Endothelial cell of umbilical vein (primary cell): Measurements from ENCODE around the gene CBFA2T3. TPM values are rescaled to one million over a fixed set of nuclear protein-coding genes. Genes with fewer than 3 reads are reported as not detected.

Experiments
- BruUV-seq: library from RNA; stranded (reverse); fragments of 400-500 nt; replicated peaks from 2 replicates; lab custom pipeline; 2021; lab: Mats Ljungman, UMichigan
- CTCF ChIA-PET: fragments of 300-600, 350-600 bp; sonication (Branson Sonifier 250); formaldehyde crosslinking; loops from one replicate; lab custom pipeline; 2021; ENCODE audit warnings: antibody characterized with exemption, inconsistent platforms; lab: Charles Lee
- POLR2A ChIA-PET: fragments of 300-600, 350-600 bp; sonication (Branson Sonifier 250); formaldehyde crosslinking; loops from one replicate; lab custom pipeline; 2021; ENCODE audit warnings: antibody characterized with exemption, inconsistent platforms; lab: Charles Lee
- DNase-seq: peaks from one replicate; pipeline ENCODE4 v3.0.0-alpha.2; 2011; ENCODE audit warnings: low read depth, low spot score
- FAIRE-seq: peaks from 2 replicates; lab custom pipeline; 2011; peaks lifted over from hg19 to GRCh38; lab: Jason Lieb, UNC
- H2AFZ ChIP-seq: 2 replicates; pipeline ENCODE4 v1.6.0; 2012; ENCODE audit warnings: low read depth, low read length, control low read depth, inconsistent platforms
- H3K27ac ChIP-seq: 2 replicates; pipeline ENCODE4 v1.5.1; 2011; ENCODE audit warnings: low read depth, mild to moderate bottlenecking, control low read depth, low read length, moderate library complexity; ENCODE audit not compliant: insufficient read depth
- H3K27me3 ChIP-seq, 2 experiments: 2 replicates each; pipeline versions ENCODE4 v1.6.0 to v1.6.1; 2011; ENCODE audit warnings: low read length in 2 of 2, mixed read lengths in 1 of 2; ENCODE audit not compliant: control insufficient read depth in 2 of 2, insufficient read depth in 2 of 2
- H3K36me3 ChIP-seq, 2 experiments: 2 replicates in 1 of 2; 3 replicates in 1 of 2; pipeline ENCODE4 v1.5.1; 2011; ENCODE audit warnings: low read length in 2 of 2, mild to moderate bottlenecking in 1 of 2, moderate library complexity in 1 of 2; ENCODE audit not compliant: control insufficient read depth in 2 of 2, insufficient read depth in 2 of 2; ENCODE audit errors: extremely low read depth in 1 of 2
- H3K4me1 ChIP-seq: 3 replicates; pipeline ENCODE4 v1.5.1; 2011; ENCODE audit warnings: mild to moderate bottlenecking, low read length; ENCODE audit not compliant: control insufficient read depth, insufficient read depth; ENCODE audit errors: extremely low read depth
- H3K4me2 ChIP-seq: 2 replicates; pipeline ENCODE4 v1.6.1; 2011; ENCODE audit warnings: low read length, control low read depth, mixed read lengths; ENCODE audit not compliant: insufficient read depth
- H3K4me3 ChIP-seq, 3 experiments: fragments of 200-600 bp in 1 of 3; sonication (generic), shearing (Covaris generic) in 1 of 3; replicated peaks in 1 of 3; 2 replicates each; pipeline ENCODE4 v1.5.1; 2011 to 2016; ENCODE audit warnings: control low read depth in 3 of 3, low read length in 3 of 3, mild to moderate bottlenecking in 2 of 3, inconsistent platforms in 1 of 3, low read depth in 1 of 3, moderate library complexity in 1 of 3; ENCODE audit not compliant: insufficient read depth in 1 of 3
- H3K79me2 ChIP-seq: 2 replicates; pipeline ENCODE4 v1.6.0; 2012; ENCODE audit warnings: low read length, inconsistent platforms; ENCODE audit not compliant: control insufficient read depth, insufficient read depth
- H3K9ac ChIP-seq: replicated peaks from 2 replicates; pipeline ENCODE3; 2011; ENCODE audit warnings: low read length, control low read depth; ENCODE audit not compliant: insufficient read depth; ENCODE audit errors: extremely low read depth
- H3K9me1 ChIP-seq: replicated peaks from 3 replicates; pipeline ENCODE4 v1.6.0; 2011; ENCODE audit warnings: mild to moderate bottlenecking, low read length; ENCODE audit not compliant: control insufficient read depth, insufficient read depth; ENCODE audit errors: extremely low read depth
- H3K9me3 ChIP-seq: replicated peaks from 2 replicates; pipeline ENCODE4 v1.5.1; 2012; ENCODE audit warnings: low read length, inconsistent platforms; ENCODE audit not compliant: control insufficient read depth, insufficient read depth
- H4K20me1 ChIP-seq: replicated peaks from 2 replicates; pipeline ENCODE3; 2011; ENCODE audit warnings: mild to moderate bottlenecking, low read length; ENCODE audit not compliant: control insufficient read depth, insufficient read depth; ENCODE audit errors: extremely low read depth
- EZH2 ChIP-seq: IDR thresholded peaks from 2 replicates; pipeline ENCODE4 v1.6.1; 2012; ENCODE audit warnings: borderline replicate concordance, low read depth, mild to moderate bottlenecking, moderate library complexity, low read length, inconsistent platforms; ENCODE audit not compliant: severe bottlenecking
- FOS ChIP-seq: IDR thresholded peaks from 2 replicates; pipeline ENCODE4 v1.6.1; 2011; ENCODE audit warnings: mild to moderate bottlenecking, low read length, moderate library complexity, borderline replicate concordance; ENCODE audit not compliant: insufficient read depth
- GATA2 ChIP-seq: IDR thresholded peaks from 2 replicates; pipeline ENCODE4 v1.7.0; 2011; ENCODE audit warnings: low read depth, mild to moderate bottlenecking, moderate library complexity, mixed read lengths, low read length; ENCODE audit not compliant: insufficient read length, insufficient read depth
- JUN ChIP-seq: IDR thresholded peaks from 2 replicates; pipeline ENCODE4 v1.6.1; 2011; ENCODE audit warnings: borderline replicate concordance, low read depth; ENCODE audit not compliant: insufficient read length, insufficient read depth
- MYC ChIP-seq: IDR thresholded peaks from one replicate; pipeline ENCODE4 v1.6.1; 2011; ENCODE audit warnings: mild to moderate bottlenecking, low read depth, low read length
- POLR2A ChIP-seq: IDR thresholded peaks from 2 replicates; pipeline ENCODE4 v1.6.1; 2012; ENCODE audit warnings: low read depth, mild to moderate bottlenecking, control low read depth, low read length
- POLR2AphosphoS5 ChIP-seq: IDR thresholded peaks from 2 replicates; pipeline ENCODE4 v1.6.1; 2012; ENCODE audit warnings: low read depth, mild to moderate bottlenecking, control low read depth, low read length, moderate library complexity; ENCODE audit not compliant: insufficient read depth
- dilution Hi-C: fragments of 300-500 bp; cut with MboI; formaldehyde crosslinking; loops from one replicate; pipeline ENCODE4 v1.15.0; 2019; ENCODE audit warnings: low sequenced_read_pairs; ENCODE audit not compliant: extremely low pct_ligation_motif_present
- intact Hi-C: fragments of 100-400 bp; cut with micrococcal nuclease; formaldehyde crosslinking; loops from one replicate; pipeline ENCODE4 v1.10.0; 2022
- polyA plus RNA-seq, 4 experiments: library from polyadenylated mRNA; depleted of rRNA in 3 of 4; stranded (reverse) in 3 of 4; unstranded in 1 of 4; fragments of >200 nt; gene quantifications; 2 replicates each; pipeline versions ENCODE4 v1.2.1 to v1.2.3, GENCODE V29; 2011 to 2012; ENCODE audit warnings: missing spikeins in 1 of 4
- total RNA-seq: library from RNA; stranded (reverse); gene quantifications from 2 replicates; pipeline ENCODE4 v1.2.3, GENCODE V29; 2021
- TF ChIP-seq, protein P1 (sequence below): IDR thresholded peaks from 2 replicates; pipeline ENCODE4 v1.6.1; 2011; ENCODE audit not compliant: insufficient read depth, insufficient read length
- TF ChIP-seq, protein P2 (sequence below), 2 donors: IDR thresholded peaks; 1 replicate in 1 of 2; 2 replicates in 1 of 2; pipeline ENCODE4 v1.5.1; 2011; ENCODE audit warnings: low read length in 2 of 2, mild to moderate bottlenecking in 2 of 2, moderate library complexity in 2 of 2, control low read depth in 1 of 2, inconsistent platforms in 1 of 2, low read depth in 1 of 2; ENCODE audit not compliant: insufficient read depth in 1 of 2; ENCODE audit errors: extremely low read depth in 1 of 2

Gene CBFA2T3
- total and polyA plus RNA-seq, 2 donors (not counting 3 experiments of a cell fraction or from before 2014, with no cell fraction given), result not detected

DNA sequence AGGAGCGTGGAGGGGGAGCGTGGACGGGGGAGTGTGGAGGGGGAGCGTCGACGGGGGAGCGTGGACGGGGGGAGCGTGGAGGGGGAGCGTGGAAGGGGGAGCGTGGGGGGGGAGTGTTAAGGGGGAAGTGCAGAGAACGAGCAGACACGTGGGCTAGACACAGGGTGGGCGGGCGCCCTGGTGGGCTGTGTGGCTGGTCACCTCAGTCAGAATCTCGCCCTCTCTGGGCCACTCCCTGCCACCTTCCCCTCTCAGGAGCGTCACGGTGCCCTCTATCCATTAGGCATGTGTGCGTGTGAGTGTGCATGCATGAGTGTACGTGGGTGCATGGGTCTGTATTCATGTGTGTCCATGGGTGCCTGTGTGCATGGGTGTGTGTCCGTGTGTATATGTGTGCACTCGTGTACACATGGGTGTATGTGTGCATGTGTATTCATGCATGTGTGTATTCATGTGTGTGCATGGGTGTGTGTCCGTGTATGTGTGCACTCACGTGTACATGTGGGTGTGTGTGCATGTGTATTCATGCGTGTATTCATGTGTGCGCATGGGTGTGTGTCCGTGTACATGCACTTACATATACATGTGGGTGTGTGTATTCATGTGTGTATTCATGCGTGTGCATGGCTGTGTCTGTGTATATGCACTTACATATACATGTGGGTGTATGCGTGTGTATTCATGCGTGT lies 61.2 kb downstream of the CBFA2T3 start:
- dilution Hi-C loops, result no loop called here
- Histone ChIP-seq H3K27me3 (no peaks in the 10 kb centered on the region), H3K79me2 (no peaks in the 10 kb centered on the region), H2AFZ (no peak overlapping the region), H3K9me1 (no peaks in the 10 kb centered on the region), H3K4me1 (peaks cover 4% of the 10 kb centered on the region), H4K20me1 (no peaks in the 10 kb centered on the region), H3K27ac (no peak overlapping the region), H3K36me3 (no peaks in the 10 kb centered on the region), H3K9ac (no peak overlapping the region), H3K4me2 (no peak overlapping the region), H3K4me3 (no peak overlapping the region), H3K9me3 (no peaks in the 10 kb centered on the region)
- DNase-seq (no peak), FAIRE-seq (no peak)
- ChIA-PET POLR2A (no interaction called here), CTCF (no interaction called here)
- no peak for TF ChIP-seq MYC
- no peak for TF ChIP-seq EZH2
- TF ChIP-seq, protein P1, sequence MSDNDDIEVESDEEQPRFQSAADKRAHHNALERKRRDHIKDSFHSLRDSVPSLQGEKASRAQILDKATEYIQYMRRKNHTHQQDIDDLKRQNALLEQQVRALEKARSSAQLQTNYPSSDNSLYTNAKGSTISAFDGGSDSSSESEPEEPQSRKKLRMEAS, result no peak
- no peak for TF ChIP-seq JUN
- no peak for TF ChIP-seq GATA2
- TF ChIP-seq, protein P2, sequence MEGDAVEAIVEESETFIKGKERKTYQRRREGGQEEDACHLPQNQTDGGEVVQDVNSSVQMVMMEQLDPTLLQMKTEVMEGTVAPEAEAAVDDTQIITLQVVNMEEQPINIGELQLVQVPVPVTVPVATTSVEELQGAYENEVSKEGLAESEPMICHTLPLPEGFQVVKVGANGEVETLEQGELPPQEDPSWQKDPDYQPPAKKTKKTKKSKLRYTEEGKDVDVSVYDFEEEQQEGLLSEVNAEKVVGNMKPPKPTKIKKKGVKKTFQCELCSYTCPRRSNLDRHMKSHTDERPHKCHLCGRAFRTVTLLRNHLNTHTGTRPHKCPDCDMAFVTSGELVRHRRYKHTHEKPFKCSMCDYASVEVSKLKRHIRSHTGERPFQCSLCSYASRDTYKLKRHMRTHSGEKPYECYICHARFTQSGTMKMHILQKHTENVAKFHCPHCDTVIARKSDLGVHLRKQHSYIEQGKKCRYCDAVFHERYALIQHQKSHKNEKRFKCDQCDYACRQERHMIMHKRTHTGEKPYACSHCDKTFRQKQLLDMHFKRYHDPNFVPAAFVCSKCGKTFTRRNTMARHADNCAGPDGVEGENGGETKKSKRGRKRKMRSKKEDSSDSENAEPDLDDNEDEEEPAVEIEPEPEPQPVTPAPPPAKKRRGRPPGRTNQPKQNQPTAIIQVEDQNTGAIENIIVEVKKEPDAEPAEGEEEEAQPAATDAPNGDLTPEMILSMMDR (IDR thresholded peaks at IDR 0.05; ENCODE audit: extremely low read depth in 1 of 2, insufficient read depth in 1 of 2, low read depth in 1 of 2, low read length in 2 of 2), result no peak
- no peak for TF ChIP-seq POLR2A
- TF ChIP-seq FOS, result no peak
- TF ChIP-seq POLR2AphosphoS5, result no peak
- no TSS peak for BruUV-seq
- intact Hi-C loops, result no loop called here
